ENCODE measurements around the gene SH2D6. TPM values are rescaled to one million over a fixed set of nuclear protein-coding genes. Genes with fewer than 3 reads are reported as not detected.

Gene SH2D6
- total and polyA plus RNA-seq, 2 of the 8 experiments (the other 6 are each of a cell fraction or from before 2014, with no cell fraction given), result 0.42 TPM; not detected in 1

DNA sequence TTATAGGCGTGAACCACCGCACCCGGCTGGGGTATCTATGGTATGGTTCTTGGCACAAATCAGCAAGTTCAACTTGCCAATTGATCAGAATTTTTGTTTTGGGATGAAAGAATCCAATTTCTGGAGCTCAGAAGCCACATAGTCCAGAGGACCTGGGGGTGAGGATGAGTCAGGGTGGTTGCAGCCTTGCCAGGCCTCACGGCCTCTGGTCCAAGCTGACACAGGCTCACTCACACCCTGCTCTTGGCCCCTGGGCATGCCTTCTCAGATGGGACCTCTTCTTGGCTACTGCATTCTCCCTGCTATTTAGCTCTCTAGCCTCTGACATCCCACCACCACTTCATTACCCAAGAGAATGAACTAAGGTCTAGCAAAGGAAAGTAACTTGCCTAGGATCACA lies 24.7 kb upstream of the SH2D6 start:
- no peak overlapping the region for H2BK15ac ChIP-seq (ENCODE audit: low read length)
- no peak overlapping the region for H4K91ac ChIP-seq (replicated peaks; ENCODE audit: insufficient read length, low read length)
- WGBS, 2 experiments (ENCODE audit: extremely low coverage in 1 of 2, insufficient coverage in 1 of 2, insufficient read length in 1 of 2, insufficient replicate concordance in 2 of 2, low coverage in 1 of 2, low lambda C conversion rate in 2 of 2, missing lambda C conversion rate in 1 of 2), result 87% methylated on average over 4 of the region's 4 CpGs; no CpG with 5 or more reads in 1 of the 2 experiments
- H3K36me3 ChIP-seq (ENCODE audit: control insufficient read depth in 2 of 4, insufficient read depth in 4 of 4, low read length in 3 of 4), result peaks cover 0 to 3% (median 0%) of the 10 kb centered on the region in 4 experiments; a peak in 2 of 8 replicates
- H3K4me2 ChIP-seq (ENCODE audit: insufficient read depth in 1 of 2, low read depth in 2 of 2, low read length in 2 of 2), result no peak overlapping the region
- no peak overlapping the region for H2BK120ac ChIP-seq (replicated peaks; ENCODE audit: low read depth, low read length)
- no peaks in the 10 kb centered on the region for H3K79me1 ChIP-seq (ENCODE audit: low read depth, low read length)
- peaks cover 0 to 6% (median 3%) of the 10 kb centered on the region in 4 experiments; a peak in 4 of 7 replicates for H3K4me1 ChIP-seq (replicated peaks in 1 of 4; ENCODE audit: control insufficient read depth in 3 of 4, insufficient read depth in 4 of 4, low read length in 3 of 4)
- no peak overlapping the region for H4K8ac ChIP-seq (ENCODE audit: extremely low read depth, insufficient read depth, low read length)
- H4K20me1 ChIP-seq (replicated peaks in 1 of 2; ENCODE audit: control insufficient read depth in 1 of 2, insufficient read depth in 2 of 2, low read length in 2 of 2), result no peaks in the 10 kb centered on the region
- H3K23me2 ChIP-seq (ENCODE audit: low read depth, low read length), result no peaks in the 10 kb centered on the region
- H3K27me3 ChIP-seq (replicated peaks in 1 of 4; ENCODE audit: control insufficient read depth in 3 of 4, extremely low read depth in 1 of 4, insufficient read depth in 3 of 4, low read length in 3 of 4), result no peaks in the 10 kb centered on the region
- H3K27ac ChIP-seq (ENCODE audit: low read depth, low read length), result no peak overlapping the region
- no peak overlapping the region for H3K14ac ChIP-seq (ENCODE audit: insufficient read length)
- no peak overlapping the region for H4K5ac ChIP-seq (ENCODE audit: insufficient read length, low read depth, low read length)
- no peak overlapping the region for H3K9ac ChIP-seq (replicated peaks in 1 of 4; ENCODE audit: extremely low read depth in 1 of 4, low read depth in 3 of 4, low read length in 3 of 4)
- H2BK12ac ChIP-seq (ENCODE audit: low read depth, low read length), result no peak overlapping the region
- H2BK5ac ChIP-seq (ENCODE audit: low read depth, low read length), result no peak overlapping the region
- no peaks in the 10 kb centered on the region for H3K79me2 ChIP-seq (ENCODE audit: control insufficient read depth in 1 of 2, insufficient read depth in 2 of 2, low read length in 2 of 2)
- DNase-seq (ENCODE audit: low read depth in 1 of 2, low spot score in 2 of 2) (no peak), FAIRE-seq (no peak)
- no peak overlapping the region for H3K23ac ChIP-seq (ENCODE audit: insufficient read length)
- no peak overlapping the region for H3K4me3 ChIP-seq (ENCODE audit: extremely low read depth in 1 of 4, insufficient read depth in 2 of 4, low read depth in 3 of 4, low read length in 4 of 4)
- ChIA-PET POLR2A (ENCODE audit: partially characterized antibody) (interaction anchor here (0.9 to 25.0 kb wide), 5 partner anchors 8 to 167 kb away, joined by 3 to 396 read pairs (median 3); partner anchors contain the start of genes GGCX and MAT2A), CTCF (ENCODE audit: partially characterized antibody) (interaction anchor here (0.6 to 8.6 kb wide), 12 partner anchors 10 to 339 kb away, joined by 3 to 102 read pairs (median 4); partner anchors contain the start of genes GGCX and SH2D6)
- no peak overlapping the region for H2AK5ac ChIP-seq (ENCODE audit: low read depth, low read length)
- H2BK20ac ChIP-seq (ENCODE audit: low read length), result peak overlapping the region; percentile 56; the same call in 1 of the 2 replicates
- no peak overlapping the region for H3K56ac ChIP-seq (replicated peaks; ENCODE audit: insufficient read length, low read depth, low read length)
- no peaks in the 10 kb centered on the region for H3K9me3 ChIP-seq (ENCODE audit: insufficient read depth in 2 of 2, low read depth in 1 of 2, low read length in 1 of 2)
- H3K4ac ChIP-seq (replicated peaks; ENCODE audit: insufficient read length, low read depth, low read length), result no peak overlapping the region
- H2AFZ ChIP-seq (ENCODE audit: low read length), result no peak overlapping the region
- H3K18ac ChIP-seq (ENCODE audit: extremely low read depth, low read length), result no peak overlapping the region
- TF ChIP-seq SRF (IDR thresholded peaks at IDR 0.05; ENCODE audit: low read depth, low read length), result no peak
- no peak for TF ChIP-seq CTBP2 (IDR thresholded peaks at IDR 0.05; ENCODE audit: borderline replicate concordance, insufficient read depth, insufficient read length, low read length)
- TF ChIP-seq CHD2 (IDR thresholded peaks at IDR 0.05; ENCODE audit: low read length), result no peak
- no peak for TF ChIP-seq POLR2A (IDR thresholded peaks at IDR 0.05; ENCODE audit: control extremely low read depth in 1 of 2, low read depth in 2 of 2, low read length in 2 of 2)
- no peak for TF ChIP-seq POLR2AphosphoS5 (IDR thresholded peaks at IDR 0.05; ENCODE audit: low read depth, low read length)
- TF ChIP-seq CREB1 (IDR thresholded peaks at IDR 0.05), result no peak
- no peak for TF ChIP-seq FOSL1 (IDR thresholded peaks at IDR 0.05; ENCODE audit: insufficient read depth, low read depth, low read length)
- no peak for TF ChIP-seq BRCA1 (IDR thresholded peaks at IDR 0.05; ENCODE audit: low read depth, low read length)
- no peak for TF ChIP-seq SIRT6 (IDR thresholded peaks at IDR 0.05; ENCODE audit: low read length)
- TF ChIP-seq, protein P1, sequence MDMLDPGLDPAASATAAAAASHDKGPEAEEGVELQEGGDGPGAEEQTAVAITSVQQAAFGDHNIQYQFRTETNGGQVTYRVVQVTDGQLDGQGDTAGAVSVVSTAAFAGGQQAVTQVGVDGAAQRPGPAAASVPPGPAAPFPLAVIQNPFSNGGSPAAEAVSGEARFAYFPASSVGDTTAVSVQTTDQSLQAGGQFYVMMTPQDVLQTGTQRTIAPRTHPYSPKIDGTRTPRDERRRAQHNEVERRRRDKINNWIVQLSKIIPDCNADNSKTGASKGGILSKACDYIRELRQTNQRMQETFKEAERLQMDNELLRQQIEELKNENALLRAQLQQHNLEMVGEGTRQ (IDR thresholded peaks at IDR 0.05; ENCODE audit: low read length), result no peak
- no peak for TF ChIP-seq GTF2F1 (IDR thresholded peaks at IDR 0.05; ENCODE audit: borderline replicate concordance, low read depth, low read length)

Data from H1 (cell line).